Neuronal stem cell (in vitro differentiated cells): ENCODE results near the gene FAM107A.

ENCODE experiments used
- DNase-seq: peaks from one replicate; pipeline ENCODE4 v3.0.0-alpha.2; 2013; ENCODE audit warnings: low spot score
- H2AFZ ChIP-seq: one replicate; pipeline ENCODE4 v1.6.1; 2013; ENCODE audit warnings: mild to moderate bottlenecking, low read length, inconsistent platforms
- H2AK5ac ChIP-seq: 2 replicates; pipeline ENCODE4 v1.6.1; 2013; ENCODE audit warnings: low read depth, mild to moderate bottlenecking, inconsistent platforms, low read length, moderate library complexity, mixed read lengths
- H2BK120ac ChIP-seq: 2 replicates; pipeline ENCODE4 v1.6.1; 2013; ENCODE audit warnings: low read depth, mild to moderate bottlenecking, inconsistent platforms, low read length, moderate library complexity, mixed read lengths
- H2BK12ac ChIP-seq: one replicate; pipeline ENCODE4 v1.6.1; 2013; ENCODE audit warnings: low read length, inconsistent platforms
- H2BK15ac ChIP-seq: 2 replicates; pipeline ENCODE4 v1.6.1; 2013; ENCODE audit warnings: mild to moderate bottlenecking, low read length, inconsistent platforms, mixed read lengths
- H2BK5ac ChIP-seq: one replicate; pipeline ENCODE4 v1.6.1; 2013; ENCODE audit warnings: inconsistent platforms, mild to moderate bottlenecking, low read length, moderate library complexity
- H3K14ac ChIP-seq: one replicate; pipeline ENCODE4 v1.6.1; 2013; ENCODE audit warnings: low read length, inconsistent platforms
- H3K18ac ChIP-seq: 2 replicates; pipeline ENCODE4 v1.6.1; 2013; ENCODE audit warnings: low read length, inconsistent platforms
- H3K23ac ChIP-seq: 2 replicates; pipeline ENCODE4 v1.6.1; 2013; ENCODE audit warnings: low read depth, mild to moderate bottlenecking, mixed read lengths, low read length, inconsistent platforms; ENCODE audit not compliant: poor library complexity
- H3K27ac ChIP-seq: replicated peaks from 3 replicates; pipeline ENCODE4 v1.5.1; 2013; ENCODE audit warnings: low read length, inconsistent platforms
- H3K27me3 ChIP-seq, 3 experiments: 2 replicates each; pipeline ENCODE4 v1.6.1; 2013; ENCODE audit warnings: low read length in 3 of 3, mild to moderate bottlenecking in 2 of 3, inconsistent platforms in 1 of 3, low read depth in 1 of 3, mixed read lengths in 1 of 3, moderate library complexity in 1 of 3; ENCODE audit not compliant: control insufficient read depth in 3 of 3, insufficient read depth in 3 of 3
- H3K36me3 ChIP-seq, 2 donors: replicated peaks in 1 of 2; 2 replicates each; pipeline ENCODE4 v1.6.1; 2013; ENCODE audit warnings: low read length in 2 of 2; ENCODE audit not compliant: control insufficient read depth in 2 of 2, insufficient read depth in 2 of 2
- H3K4ac ChIP-seq: 2 replicates; pipeline ENCODE4 v1.6.1; 2013; ENCODE audit warnings: inconsistent platforms, mild to moderate bottlenecking, low read length, moderate library complexity
- H3K4me1 ChIP-seq, 2 donors: 1 replicate in 1 of 2; 2 replicates in 1 of 2; pipeline ENCODE4 v1.6.1; 2013; ENCODE audit warnings: low read length in 2 of 2, low read depth in 1 of 2; ENCODE audit not compliant: control insufficient read depth in 2 of 2, insufficient read depth in 1 of 2
- H3K4me2 ChIP-seq: one replicate; pipeline ENCODE4 v1.6.1; 2013; ENCODE audit warnings: mild to moderate bottlenecking, low read length, inconsistent platforms; ENCODE audit not compliant: insufficient read depth, poor library complexity, severe bottlenecking
- H3K4me3 ChIP-seq, 2 donors: 2 replicates each; pipeline ENCODE4 v1.5.1; 2013; ENCODE audit warnings: low read length in 2 of 2, mild to moderate bottlenecking in 2 of 2, inconsistent platforms in 1 of 2, moderate library complexity in 1 of 2
- H3K79me1 ChIP-seq: one replicate; pipeline ENCODE4 v1.6.1; 2013; ENCODE audit warnings: low read depth, mild to moderate bottlenecking, inconsistent platforms, low read length, moderate library complexity
- H3K9ac ChIP-seq: one replicate; pipeline ENCODE4 v1.6.1; 2013; ENCODE audit warnings: mild to moderate bottlenecking, low read depth, low read length, inconsistent platforms; ENCODE audit not compliant: poor library complexity
- H3K9me3 ChIP-seq, 2 donors: replicated peaks in 1 of 2; 2 replicates each; pipeline versions ENCODE3 to v1.6.1; 2013; ENCODE audit warnings: low read length in 2 of 2, mild to moderate bottlenecking in 2 of 2, inconsistent platforms in 1 of 2, low read depth in 1 of 2, mixed read lengths in 1 of 2, moderate library complexity in 1 of 2; ENCODE audit not compliant: control insufficient read depth in 2 of 2, insufficient read depth in 1 of 2
- H4K8ac ChIP-seq: one replicate; pipeline ENCODE4 v1.6.1; 2013; ENCODE audit warnings: low read depth, mild to moderate bottlenecking, inconsistent platforms, low read length, moderate library complexity
- H4K91ac ChIP-seq: one replicate; pipeline ENCODE4 v1.6.1; 2013; ENCODE audit warnings: low read length, low read depth, mild to moderate bottlenecking, inconsistent platforms; ENCODE audit not compliant: poor library complexity
- WGBS, 2 donors: extraction: QIAGEN DNeasy Blood & Tissue Kit; methylation state at CpG; one replicate each; pipeline ENCODE4 v1.1.7; 2013; ENCODE audit warnings: missing lambda C conversion rate in 2 of 2, mixed read lengths in 1 of 2; ENCODE audit not compliant: insufficient read length in 2 of 2, insufficient replicate concordance in 1 of 2; ENCODE audit errors: extremely low coverage in 2 of 2; 5-methylcytosine and 5-hydroxymethylcytosine counted together

The FAM107A gene

GRCh38 chr3:58560771-58561311, 16.4 kb downstream of the FAM107A start:
- Histone ChIP-seq H2AFZ (no peak overlapping the region), H3K14ac (no peak overlapping the region), H4K8ac (no peak overlapping the region), H2BK120ac (no peak overlapping the region), H3K4me3 (no peak overlapping the region), H3K4ac (no peak overlapping the region), H3K4me2 (no peak overlapping the region), H3K36me3 (no peaks in the 10 kb centered on the region), H4K91ac (no peak overlapping the region), H3K23ac (no peak overlapping the region), H3K4me1 (peaks cover 9 to 14% of the 10 kb centered on the region in 2 donors), H3K27me3 (no peaks in the 10 kb centered on the region), H2BK15ac (no peak overlapping the region), H3K9me3 (peaks cover 0 to 6% of the 10 kb centered on the region in 2 donors), H2AK5ac (no peak overlapping the region), H3K27ac (peak overlapping the region; percentile 75), H2BK12ac (no peak overlapping the region), H3K18ac (peak overlapping the region; percentile 92), H2BK5ac (no peak overlapping the region), H3K79me1 (no peaks in the 10 kb centered on the region), H3K9ac (no peak overlapping the region)
- DNase-seq = peak; percentile 88
- no CpG with 5 or more reads among the region's 12 CpGs for WGBS, 2 donors

GRCh38 chr3:58559586-58559985, 17.6 kb downstream of the FAM107A start:
- no peak overlapping the region for H4K8ac ChIP-seq
- peak overlapping the region; percentile 23 for H2BK15ac ChIP-seq
- H2AFZ ChIP-seq = no peak overlapping the region
- H3K4me1 ChIP-seq = peaks cover 0 to 10% of the 10 kb centered on the region in 2 donors
- no peak overlapping the region for H4K91ac ChIP-seq
- H3K9ac ChIP-seq = no peak overlapping the region
- no peak for DNase-seq
- H3K27me3 ChIP-seq = no peaks in the 10 kb centered on the region
- peak overlapping the region; percentile 6 for H3K18ac ChIP-seq
- peaks cover 0 to 6% of the 10 kb centered on the region in 2 donors for H3K9me3 ChIP-seq
- H3K14ac ChIP-seq = no peak overlapping the region
- peak overlapping the region; percentile 33 for H2BK12ac ChIP-seq
- H3K4me3 ChIP-seq = no peak overlapping the region
- H3K27ac ChIP-seq = no peak overlapping the region
- H3K36me3 ChIP-seq = no peaks in the 10 kb centered on the region
- H3K4ac ChIP-seq = no peak overlapping the region
- H3K4me2 ChIP-seq = no peak overlapping the region
- peak overlapping the region; percentile 4 for H2BK120ac ChIP-seq
- H2BK5ac ChIP-seq = peak overlapping the region; percentile 8
- H2AK5ac ChIP-seq = peak overlapping the region; percentile 28
- H3K23ac ChIP-seq = no peak overlapping the region
- H3K79me1 ChIP-seq = no peaks in the 10 kb centered on the region
- WGBS, 2 donors = no CpG with 5 or more reads among the region's 5 CpGs

GRCh38 chr3:58557491-58557890, 19.7 kb downstream of the FAM107A start:
- Histone ChIP-seq H3K4me2 (no peak overlapping the region), H3K9ac (no peak overlapping the region), H3K23ac (no peak overlapping the region), H3K9me3 (peaks cover 0 to 2% of the 10 kb centered on the region in 2 donors), H2BK120ac (no peak overlapping the region), H2BK5ac (no peak overlapping the region), H3K14ac (no peak overlapping the region), H3K36me3 (no peaks in the 10 kb centered on the region), H2BK15ac (no peak overlapping the region), H4K8ac (no peak overlapping the region), H3K4me1 (peaks cover 0 to 10% of the 10 kb centered on the region in 2 donors), H3K27ac (no peak overlapping the region), H3K27me3 (no peaks in the 10 kb centered on the region), H3K4ac (no peak overlapping the region), H2BK12ac (no peak overlapping the region), H4K91ac (no peak overlapping the region), H3K79me1 (no peaks in the 10 kb centered on the region), H3K18ac (no peak overlapping the region), H2AK5ac (no peak overlapping the region), H2AFZ (peak overlapping the region; percentile 47), H3K4me3 (no peak overlapping the region)
- no CpG with 5 or more reads among the region's 6 CpGs for WGBS, 2 donors
- DNase-seq = no peak

GRCh38 chr3:58556761-58557221, 20.4 kb downstream of the FAM107A start:
- no peak overlapping the region for H2BK15ac ChIP-seq
- no peaks in the 10 kb centered on the region for H3K27me3 ChIP-seq
- peaks cover 3 to 4% of the 10 kb centered on the region in 2 donors for H3K9me3 ChIP-seq

More at GRCh38 chr3:58556761-58557221, 20.4 kb downstream of the FAM107A start:
- no peak overlapping the region for H3K4me2 ChIP-seq
- no peak overlapping the region for H4K91ac ChIP-seq
- no peak for DNase-seq
- H3K23ac ChIP-seq = no peak overlapping the region
- no CpG with 5 or more reads among the region's 6 CpGs for WGBS, 2 donors
- H2BK120ac ChIP-seq = no peak overlapping the region
- no peak overlapping the region for H2AK5ac ChIP-seq
- H4K8ac ChIP-seq = no peak overlapping the region
- no peaks in the 10 kb centered on the region for H3K79me1 ChIP-seq
- H3K4ac ChIP-seq = no peak overlapping the region
- H3K36me3 ChIP-seq = no peaks in the 10 kb centered on the region
- no peak overlapping the region for H3K27ac ChIP-seq
- H2AFZ ChIP-seq = no peak overlapping the region
- H2BK12ac ChIP-seq = no peak overlapping the region
- peak overlapping the region; percentile 50 for H3K18ac ChIP-seq
- no peak overlapping the region for H2BK5ac ChIP-seq
- peaks cover 0 to 8% of the 10 kb centered on the region in 2 donors for H3K4me1 ChIP-seq
- H3K9ac ChIP-seq = no peak overlapping the region
- H3K4me3 ChIP-seq = no peak overlapping the region
- no peak overlapping the region for H3K14ac ChIP-seq
